Stimulated activated CD4-positive, alpha-beta T cell treated with anti-CD3 and anti-CD28 coated beads, TNF-alpha, amount 100 ng/mL, for 1 hour (primary cell): Measurements from ENCODE around the gene CD59.
"Not testable (repeated sequence)": the region's sequence is repeated elsewhere in the genome, so short reads cannot be mapped to it uniquely, and the experiment has no call there.

Source experiments
- DNase-seq, 3 donors: peaks; one replicate each; pipeline ENCODE4 v3.0.0-alpha.2; 2020; ENCODE audit warnings: low read depth in 3 of 3, low spot score in 1 of 3

The CD59 gene

DNA sequence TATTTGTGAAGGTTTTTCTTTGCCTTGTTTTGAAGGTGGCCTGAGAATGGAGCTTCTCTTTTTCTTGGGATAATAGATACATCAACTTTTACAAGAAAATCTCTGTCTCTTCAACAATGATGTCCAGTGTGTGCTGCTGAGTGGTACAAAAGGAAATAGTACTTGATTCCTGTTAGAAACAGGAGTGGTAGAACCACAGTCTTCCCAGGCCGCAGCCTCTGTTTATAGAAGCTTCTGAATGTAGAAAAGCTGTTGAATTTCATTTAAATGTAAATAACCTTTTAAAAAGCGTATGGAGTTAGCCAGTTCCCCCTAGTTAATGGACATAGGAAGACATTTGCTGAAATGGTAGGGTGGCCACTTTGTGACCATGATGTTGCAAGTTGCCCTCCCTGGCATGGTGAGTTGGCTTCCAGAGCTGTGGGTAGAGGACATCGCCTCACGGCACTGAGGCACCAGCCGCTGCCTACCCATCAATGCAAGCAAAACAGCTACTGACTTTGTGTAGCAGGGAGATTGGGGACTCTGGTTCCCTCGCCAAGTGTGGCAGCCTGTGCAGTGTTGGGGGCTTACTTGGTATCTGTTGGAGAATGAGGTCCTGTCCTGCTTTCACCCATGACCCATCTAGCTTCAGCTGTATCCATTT, 67.1 kb downstream of the CD59 start:
- DNase-seq: no peak

DNA sequence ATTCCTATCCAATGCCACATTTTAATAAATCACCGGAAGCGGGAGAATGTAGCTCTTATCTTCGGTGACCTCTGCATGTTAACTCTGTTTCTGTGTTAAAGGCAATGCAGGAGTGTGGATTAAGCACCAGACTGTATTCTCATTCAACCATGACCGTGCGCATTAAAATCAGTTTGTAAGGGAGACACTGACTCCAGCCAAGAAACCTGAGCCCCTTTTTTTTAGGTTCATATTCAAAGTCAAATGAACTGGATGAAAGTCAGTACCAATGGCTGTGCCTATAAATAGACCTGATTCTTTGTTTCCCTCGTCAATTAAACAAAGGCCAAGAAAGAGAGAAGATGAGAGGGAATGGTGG, 67.8 kb downstream of the CD59 start:
- no peak for DNase-seq

DNA sequence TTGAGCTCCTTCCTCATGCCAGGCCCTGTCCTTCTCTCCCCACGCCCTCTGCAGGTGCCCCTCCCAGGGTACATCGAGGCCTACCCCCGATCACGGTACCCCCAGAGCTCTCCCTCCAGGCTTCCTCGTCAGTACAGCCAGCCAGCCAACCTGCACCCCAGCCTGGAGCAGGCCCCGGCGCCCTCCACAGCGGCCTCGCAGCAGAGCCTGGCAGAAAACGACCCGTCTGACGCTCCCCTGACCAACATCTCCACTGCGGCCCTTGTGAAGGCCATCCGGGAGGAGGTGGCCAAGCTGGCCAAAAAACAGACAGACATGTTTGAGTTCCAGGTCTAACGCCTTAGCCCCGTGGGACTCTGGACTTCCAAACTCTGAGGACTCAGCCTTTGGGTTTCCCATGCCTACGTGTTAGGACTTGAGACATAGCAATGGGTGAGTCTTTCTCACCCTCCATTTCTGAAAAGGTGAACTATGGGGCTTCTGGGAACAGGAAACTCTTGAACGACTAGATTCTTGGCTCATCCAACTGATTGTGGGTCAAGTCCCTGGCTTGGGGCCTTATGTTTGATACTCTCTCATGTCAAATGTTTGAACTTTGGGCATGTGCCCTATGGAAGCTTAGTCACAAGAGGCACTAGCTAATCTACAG, 68.3 kb downstream of the CD59 start:
- DNase-seq: no peak

DNA sequence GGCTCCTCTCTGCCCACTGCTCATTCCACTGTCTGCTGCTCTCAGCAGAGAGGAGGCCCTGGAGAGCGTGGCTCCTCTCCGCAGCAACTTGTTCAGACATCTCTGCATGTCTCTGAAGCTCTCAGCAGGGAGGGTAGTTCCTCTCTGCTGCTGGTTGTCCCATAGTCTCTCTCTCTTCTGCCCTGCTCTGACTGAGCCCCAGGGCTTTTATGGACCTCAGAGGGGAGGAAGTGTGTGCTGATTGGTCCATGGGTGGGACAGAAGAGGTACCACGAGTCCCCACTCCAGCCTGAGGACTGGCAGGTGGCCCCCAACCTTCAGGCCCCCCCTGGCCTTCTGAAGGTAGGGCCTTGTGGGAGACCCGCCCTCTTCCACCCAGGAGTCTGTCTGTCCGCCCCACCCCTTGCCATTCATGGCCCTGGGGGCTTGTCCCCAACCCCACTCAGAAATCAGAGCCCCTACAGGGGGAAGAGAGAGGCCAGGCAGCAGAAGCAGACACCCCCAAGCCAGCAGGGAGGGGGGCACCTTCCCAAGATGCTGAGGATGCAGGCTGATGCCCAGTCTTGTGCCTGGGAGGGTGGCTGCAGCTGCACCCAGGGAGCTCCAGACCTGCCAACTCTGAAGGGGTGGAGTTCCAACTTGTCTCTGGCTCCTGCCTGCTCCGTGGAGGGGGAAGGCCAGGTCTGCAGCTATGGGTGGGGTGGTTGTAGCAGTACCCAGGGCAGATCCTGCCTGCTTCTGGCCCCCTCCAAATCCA, 70.7 kb downstream of the CD59 start:
- DNase-seq: no peak

DNA sequence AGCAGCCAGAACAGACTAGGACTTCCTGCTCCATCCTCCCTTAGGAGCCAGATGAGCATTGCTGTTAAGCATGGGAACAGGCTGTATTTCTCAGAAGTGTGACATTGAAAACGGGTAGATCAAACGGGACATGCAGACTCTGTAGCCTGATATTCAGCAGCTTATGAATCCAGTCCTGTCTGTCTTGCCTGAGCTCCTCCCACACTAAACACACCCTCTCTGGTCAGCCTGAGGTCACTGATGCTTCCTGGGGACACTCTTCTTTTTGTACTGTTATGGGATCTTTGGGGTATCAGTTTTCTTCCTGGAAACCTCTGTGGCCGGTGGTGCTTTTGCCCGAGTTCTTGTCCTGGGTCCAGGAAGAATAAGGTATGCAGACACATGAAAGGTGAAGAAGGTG, 71.4 kb downstream of the CD59 start:
- DNase-seq: no peak

DNA sequence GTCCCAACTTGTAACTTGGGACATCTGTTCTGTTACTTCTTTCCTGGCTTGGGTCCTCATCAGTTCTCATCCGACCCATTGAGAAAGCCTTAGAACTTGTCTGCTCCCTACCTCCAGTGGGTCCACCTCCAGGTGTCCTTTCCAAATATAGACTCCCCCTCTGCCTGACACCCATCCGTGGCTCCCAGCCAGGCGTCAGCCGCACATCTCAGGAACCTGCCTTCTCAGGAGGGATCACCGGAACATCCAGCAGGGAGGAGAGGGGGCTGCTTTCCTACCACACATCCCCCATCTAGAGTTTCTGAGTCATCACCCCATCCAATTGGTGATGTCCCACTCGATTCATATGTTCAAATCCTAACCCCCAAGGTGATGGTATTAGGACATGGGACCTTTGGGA, 72.1 kb downstream of the CD59 start:
- DNase-seq: no peak

DNA sequence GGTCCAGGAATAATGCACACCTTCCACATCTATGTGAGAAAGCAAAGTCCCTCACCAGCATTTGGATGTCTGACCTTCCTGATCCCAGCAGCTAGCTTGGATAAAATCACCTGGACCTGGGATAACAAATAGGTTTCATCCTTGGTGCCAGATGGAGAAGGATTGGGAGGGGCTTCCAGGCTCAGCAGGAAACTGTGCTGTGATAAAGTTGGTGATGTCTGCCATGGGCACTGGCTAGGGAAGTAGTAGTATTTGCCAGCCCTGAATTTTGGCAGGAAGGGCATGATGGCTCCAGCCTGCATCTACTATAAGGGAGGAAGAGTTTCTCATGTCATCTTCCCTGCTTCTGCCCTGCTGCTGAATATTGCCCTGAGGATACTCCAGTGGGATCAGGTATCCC, 73.1 kb downstream of the CD59 start:
- DNase-seq: no peak

DNA sequence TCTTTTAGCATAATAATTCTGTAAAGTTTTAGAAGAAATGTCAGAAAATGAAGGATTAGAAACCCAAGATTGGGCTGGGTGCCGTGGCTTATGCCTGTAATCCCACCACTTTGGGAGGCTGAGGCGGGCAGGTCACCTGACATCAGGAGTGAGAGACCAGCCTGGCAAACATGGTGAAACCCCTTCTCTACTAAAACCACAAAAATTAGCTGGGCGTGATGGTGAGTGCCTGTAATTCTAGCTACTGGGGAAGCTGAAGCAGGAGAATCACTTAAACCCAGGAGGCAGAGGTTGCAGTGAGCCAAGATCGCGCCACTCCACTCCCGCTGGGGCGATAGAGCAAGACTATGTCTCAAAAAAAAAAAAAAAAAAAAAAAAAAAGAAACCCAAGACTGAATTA, 74.7 kb downstream of the CD59 start:
- DNase-seq: not testable (repeated sequence)

DNA sequence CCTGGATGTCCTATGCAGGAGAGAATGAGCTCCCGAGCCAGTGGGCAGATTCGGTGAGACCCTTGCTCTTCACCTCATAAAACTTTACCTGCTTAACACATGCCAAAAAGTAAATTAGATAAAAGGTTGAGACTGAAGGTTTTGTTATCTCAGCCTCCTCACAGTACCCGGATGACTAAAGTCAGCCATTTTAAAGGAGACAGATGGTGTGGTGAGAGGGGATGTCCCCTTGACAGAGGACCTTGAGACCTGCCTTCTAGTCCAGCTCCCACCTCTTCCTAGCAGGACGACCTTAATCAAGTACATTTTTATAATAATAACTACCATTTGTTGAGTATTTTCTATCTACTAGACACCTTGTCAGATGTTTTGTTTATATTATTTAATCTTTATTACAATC, 75.3 kb downstream of the CD59 start:
- no peak for DNase-seq

DNA sequence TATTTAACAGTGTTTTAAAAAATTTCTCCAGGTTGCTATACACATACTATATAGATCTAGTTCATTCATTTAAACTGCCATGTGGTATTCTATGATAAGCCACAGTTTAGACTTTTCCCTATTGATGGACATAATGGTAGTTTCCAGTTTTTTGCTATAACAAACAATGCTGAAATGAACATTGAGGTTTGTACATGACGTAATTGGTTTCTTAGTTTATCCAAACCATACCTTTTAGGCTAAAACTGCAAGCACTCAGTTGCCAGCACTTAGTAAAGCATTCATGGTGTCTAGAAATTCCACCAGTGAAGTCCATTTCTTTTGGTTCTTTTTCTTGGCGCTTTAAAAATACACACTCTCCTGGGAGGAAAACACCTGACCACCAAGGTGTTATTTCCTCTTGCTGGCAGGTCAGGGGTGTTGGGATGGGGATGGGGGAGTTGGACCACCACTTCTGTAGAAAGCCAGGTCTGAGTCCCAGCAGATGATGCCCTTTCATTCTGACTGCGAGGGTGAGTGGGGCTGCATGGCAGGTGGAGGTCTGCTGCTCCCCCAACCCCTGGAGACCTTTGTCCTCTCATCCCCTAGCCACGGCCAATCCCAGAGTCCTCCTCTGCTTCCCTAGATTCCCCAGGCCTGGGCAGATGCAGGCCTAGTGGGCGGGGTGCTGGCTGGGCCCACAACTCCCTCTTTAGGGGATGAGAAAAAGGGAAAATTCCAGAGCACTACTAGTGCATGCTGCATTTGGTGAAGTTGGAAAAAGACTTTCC, 76.7 kb downstream of the CD59 start:
- no peak for DNase-seq

DNA sequence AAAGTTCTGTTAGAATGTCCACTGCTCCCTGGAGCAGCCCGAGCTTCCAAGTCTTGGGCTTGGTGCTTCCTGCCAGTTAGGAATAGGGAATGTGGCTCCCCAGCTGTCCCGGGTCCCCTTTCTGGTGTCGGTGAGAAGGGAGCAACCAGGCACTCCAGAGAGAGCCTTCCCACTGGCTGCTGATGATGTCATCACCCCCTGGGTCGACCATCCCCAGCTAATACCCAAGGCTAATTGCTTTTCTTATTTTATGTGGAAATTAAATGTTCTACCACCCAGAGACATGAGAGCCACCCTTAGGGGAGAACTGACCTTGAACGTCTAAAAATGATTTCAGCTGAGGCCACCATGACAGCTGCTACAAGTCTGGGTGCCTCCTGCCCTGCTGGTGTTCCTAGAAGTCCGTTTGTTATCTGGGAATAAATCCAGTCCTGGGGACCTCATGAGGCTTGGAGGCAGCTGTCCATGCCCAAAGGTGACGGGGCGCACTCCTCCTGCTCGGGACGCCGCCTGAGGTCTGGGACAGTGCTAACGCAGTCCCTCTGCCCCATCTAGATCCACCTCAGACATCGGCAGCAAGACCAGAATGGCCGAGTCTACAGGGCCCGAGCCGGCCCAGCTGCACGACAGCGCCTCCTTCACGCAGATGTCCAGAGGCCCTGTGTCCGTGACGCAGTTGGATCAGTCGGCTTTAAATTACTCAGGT, 77.9 kb downstream of the CD59 start:
- no peak for DNase-seq

DNA sequence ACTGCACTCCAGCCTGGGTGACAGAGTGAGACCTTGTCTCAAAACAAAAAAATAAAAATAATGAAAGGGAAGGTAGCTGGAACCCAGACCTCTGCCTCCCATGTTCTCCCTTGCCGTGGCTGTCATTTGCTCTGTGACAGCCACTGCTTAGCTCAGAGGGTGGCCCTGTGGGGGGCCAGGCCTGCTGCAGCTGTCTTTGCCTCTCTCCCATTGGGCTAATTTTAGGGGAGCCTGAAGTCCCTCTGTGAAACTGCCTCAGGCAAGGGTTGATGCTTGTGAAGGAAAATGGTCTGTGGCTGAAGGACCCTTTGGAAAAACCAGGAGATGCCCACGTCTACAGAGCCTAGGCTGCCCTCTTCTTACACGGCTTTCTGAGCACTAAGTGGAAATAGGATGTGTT, 78.5 kb downstream of the CD59 start:
- DNase-seq: no peak

DNA sequence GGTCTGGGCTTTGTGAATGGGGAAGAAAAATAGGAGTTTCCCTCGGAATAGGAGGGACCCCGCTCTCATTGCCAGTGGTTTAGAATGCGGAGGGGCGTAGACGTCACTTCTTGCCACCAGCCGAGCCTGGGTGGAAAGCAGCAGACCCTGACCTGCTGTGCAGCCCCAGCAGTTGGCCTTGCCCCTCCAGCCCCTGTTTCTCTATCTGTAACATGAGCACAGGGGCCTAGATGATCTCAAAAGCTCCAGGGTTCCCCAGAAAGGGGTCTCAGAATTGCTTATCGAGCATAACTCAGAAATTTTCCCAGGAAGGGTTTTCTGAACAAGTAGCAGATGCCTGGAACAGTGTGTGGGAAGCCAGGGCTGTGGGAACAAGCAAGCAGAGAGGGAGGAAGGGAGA, 79.5 kb downstream of the CD59 start:
- DNase-seq: no peak

DNA sequence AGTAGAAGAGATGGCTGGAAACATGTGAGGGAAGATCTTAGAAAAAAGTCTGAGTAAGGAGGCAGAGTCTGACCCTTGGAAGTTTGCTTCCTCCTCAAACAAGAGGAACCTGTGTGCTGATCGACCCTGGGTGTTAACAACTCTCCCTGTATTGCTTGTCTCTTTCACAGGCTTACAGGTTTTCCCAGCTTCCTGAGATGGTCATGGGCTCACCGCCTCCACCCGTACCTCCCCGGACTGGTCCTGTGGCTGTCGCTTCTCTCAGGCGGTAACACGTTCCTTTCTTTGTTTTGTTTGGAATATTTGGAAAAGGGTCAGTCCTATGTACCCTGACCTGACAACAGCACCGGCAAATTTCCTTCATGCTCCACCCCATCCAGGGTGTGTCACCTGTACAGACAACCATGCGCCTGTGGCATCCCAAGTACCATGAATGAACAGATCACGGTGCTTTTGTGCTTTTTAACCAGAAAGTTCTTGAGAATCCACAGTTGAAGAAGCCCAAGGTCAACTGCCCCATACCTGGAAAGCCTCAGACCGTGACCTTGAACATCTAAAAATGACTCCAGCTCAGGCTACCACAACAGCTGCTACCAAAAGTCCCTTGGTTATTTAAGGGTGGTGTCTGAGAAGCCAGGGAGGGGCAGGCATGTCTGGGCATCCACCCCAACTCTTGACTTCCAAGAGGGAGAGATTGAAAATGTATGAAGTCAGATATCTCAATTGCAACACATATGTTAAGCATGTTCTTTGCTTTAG, 80.2 kb downstream of the CD59 start:
- no peak for DNase-seq

DNA sequence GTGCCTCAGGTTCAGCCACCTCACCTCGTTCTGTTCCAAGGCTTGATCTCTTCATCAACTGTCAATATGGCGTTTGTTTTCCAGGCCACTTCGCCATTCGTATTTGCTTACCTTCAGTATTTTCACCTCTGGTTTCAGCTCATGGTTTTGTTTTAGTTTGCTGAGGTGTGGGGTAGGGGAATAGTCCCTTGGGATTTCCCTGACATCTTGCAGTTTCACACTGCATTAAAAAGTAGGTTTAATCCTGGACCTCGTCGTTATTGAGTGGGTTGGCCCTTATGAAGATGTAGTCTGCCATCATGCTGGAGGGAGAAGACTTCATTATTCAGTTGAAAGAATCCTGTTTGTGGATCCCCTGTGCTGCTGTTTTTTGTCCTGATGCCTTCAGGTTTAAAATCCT, 81.6 kb downstream of the CD59 start:
- DNase-seq: no peak
